GM18498 (cell line): ENCODE data around the gene BRD1.

ENCODE experiments used
- ATAC-seq: cut with Tn5 transposase; IDR thresholded peaks from one replicate; pipeline ENCODE4 v1.9.1; 2021; ENCODE audit warnings: mild to moderate bottlenecking, moderate library complexity; ENCODE audit not compliant: unreplicated experiment

Gene BRD1

DNA sequence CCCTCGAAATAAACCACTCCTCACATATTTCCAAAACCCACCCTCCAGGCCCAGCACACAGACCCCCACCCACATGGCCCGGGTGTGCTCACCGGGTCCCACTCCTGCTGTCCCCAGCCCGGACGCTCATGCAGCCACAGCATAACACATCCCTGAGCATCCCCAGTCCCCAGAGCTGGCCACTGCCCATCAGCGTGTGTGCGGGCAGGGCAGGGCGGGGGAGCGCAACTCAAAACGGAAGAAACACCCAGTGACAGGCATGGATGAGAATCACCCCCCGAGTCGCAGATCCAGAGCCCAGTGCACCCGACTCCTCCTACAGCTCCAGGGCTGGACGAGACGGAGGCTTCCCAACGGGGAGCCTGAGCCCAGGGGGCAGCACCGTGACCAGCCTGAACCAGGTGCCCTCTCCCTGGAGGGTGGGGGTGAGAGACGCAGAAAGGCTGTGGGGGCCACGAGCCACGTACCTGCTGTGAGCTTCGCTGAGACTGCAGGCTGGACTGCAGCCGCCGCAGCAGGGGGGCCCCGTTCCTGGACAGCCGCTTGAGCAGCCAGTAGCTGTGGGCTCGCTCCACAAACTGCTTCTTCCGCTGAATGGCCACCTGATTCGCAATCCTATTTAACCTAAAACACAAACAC is 23.8 kb downstream of the BRD1 start:
- ATAC-seq: no peak

DNA sequence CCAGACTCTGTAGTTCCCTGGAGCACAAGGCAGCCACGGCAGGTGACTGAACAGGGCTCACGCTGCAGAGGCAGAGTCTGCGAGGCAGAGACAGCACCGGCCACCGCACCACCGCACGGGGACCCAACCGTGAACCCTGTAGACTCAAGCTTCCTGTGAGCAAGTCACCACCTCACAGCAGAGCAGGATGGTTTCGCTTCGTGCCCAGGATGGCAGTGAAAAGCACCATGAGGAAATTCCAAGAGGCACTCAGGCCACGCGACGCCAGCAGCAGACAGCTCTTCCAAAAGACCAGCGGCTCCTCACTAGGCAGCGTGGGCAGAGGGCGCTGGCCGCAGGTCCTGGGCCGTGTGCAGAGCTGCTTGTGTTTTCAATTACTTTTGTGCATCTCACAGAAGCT is 24.5 kb downstream of the BRD1 start:
- ATAC-seq: no peak

GRCh38 chr22:49801391-49802060 is 26.1 kb downstream of the BRD1 start:
- no peak for ATAC-seq

DNA sequence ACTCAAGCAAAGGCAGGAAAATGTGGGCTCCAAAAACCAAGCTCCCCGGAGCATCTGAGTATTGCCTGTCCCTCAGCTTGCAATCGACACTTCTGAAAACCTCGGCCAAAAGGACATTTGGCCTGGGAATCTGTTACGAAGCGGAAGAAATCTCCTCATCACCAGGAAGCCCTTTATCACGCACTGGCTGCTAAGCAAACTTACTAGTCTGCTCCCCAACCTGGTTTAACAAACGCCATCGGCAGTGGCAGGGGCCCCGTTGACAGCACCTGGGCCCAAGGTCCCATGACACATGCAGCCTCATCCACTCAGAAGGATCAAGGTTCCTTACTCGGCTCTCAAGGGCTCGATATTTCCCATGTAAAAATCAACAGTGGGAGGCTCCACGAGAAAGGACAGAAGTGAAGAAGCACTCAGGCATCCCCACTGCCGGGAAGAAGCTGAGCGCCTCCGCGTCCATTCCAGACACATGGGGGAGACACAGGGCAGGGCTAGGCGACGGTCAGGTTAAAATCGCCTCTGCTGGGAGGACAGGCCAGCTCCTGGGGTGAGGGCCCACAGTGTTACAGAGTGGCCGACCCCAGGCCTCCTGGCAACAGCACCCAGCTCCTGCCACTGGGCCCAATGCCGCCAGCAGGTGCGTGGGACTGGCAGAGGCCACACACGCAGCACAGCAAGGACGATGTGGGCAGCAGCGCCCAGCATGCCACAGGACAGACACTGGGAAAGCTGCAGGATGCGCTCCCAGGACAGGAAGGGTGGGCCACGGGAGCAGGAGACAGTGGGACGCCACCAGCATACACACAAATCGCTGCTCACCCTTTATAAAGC is 27.1 kb downstream of the BRD1 start:
- no peak for ATAC-seq

DNA sequence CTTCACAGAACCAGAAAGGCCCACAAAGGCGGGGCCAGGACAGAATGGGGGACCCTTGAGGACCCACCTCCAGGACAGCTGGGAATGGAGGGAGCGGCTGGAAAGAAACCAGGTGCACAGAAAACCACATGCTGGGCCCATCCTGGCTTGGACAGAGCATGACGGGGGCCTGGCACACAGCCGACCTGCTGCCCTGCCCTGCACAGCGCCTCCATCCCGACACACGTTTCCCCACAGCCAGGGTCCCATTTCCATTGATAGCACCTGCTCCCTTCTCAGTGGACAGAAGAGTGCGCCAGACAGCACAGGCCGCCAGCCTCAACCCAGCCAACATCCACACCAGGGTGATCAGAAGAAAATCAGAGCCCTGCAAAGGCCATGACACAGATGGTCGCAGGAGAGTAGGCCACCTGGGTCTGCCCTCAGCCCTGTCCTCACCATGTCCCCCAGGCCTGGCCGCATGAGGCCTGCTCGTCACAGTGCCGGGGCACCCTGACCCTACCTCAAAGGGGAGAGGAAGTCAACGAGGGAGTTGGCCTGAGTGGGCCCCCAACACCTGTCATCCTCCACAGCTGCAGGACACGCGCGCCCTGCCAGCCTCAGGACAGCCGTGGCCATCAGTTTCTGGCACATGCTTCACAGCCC is 28.1 kb downstream of the BRD1 start:
- no peak for ATAC-seq

- no peak for ATAC-seq
Observed at GRCh38 chr22:49798486-49799151, 29.1 kb downstream of the BRD1 start.

DNA sequence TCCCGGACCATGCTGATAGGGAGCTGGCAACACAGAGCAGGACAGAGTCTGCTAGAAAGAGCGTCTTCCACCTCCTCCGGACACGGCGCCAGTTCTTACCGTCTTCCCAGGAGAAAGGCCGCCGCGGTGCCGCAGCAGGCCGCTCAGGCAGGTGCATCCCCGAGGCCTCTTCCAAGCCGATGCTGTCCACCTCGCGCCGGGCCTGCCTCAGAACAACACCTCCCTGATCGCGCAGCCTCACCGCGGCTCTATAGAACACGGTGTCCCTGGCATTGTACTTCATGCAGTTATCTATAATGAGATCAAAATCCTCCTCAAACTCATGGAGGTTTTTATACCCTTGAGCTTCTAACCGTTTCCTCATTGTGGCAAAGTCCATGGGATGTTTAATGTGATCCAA is 30.0 kb downstream of the BRD1 start:
- ATAC-seq: no peak

DNA sequence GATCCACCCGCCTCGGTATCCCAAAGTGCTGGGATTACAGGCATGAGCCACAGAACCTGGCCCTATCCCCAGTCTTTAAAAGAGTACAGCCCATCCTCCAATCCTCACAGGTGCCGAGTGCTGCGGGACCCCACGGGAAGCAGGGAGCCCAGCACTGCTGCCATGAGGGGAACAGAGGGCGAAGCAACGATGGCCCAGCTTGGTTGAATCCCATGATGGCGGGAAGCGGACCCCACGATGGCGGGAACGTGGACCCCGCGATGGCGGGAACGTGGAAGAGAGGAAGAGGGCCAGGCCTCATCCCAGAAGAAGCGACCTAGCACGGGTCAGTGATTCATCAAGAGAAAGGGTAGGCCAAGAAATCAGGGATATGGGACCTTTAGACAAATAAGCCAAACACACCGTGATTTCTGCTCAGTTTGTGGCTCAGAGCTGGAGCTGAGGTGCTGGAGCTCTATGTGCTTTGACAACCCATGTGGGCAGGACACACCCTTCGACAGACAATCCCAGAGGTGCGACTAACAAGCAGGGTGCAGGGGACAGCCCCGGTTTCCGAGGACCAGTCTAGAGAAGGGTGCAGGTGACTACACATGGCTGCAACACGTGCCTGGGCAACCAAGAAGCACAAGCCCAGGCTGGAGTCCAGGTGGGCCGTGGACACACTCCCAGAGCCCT is 30.9 kb downstream of the BRD1 start:
- no peak for ATAC-seq

DNA sequence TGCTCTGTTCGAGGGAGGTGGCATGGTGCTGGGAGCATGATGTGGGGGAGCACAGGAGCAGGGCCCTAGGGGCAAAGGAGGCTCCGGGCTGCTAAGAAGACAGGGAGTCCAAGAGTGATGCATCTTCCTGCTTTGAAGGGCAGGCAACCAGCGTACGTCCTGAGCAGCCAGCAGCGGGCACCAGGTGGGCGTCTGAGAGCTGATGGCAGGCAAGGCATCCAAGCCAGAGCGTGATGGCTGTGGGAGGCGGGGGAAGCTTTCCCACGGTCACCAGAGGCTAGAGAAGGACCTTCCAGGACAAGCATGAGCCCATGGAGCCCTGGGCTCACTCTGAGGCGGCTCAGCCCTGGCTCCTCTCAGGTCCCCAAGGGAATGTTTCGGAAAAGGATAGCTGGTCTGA is 32.2 kb downstream of the BRD1 start:
- ATAC-seq: no peak

GRCh38 chr22:49793871-49794270 is 33.8 kb downstream of the BRD1 start:
- ATAC-seq: no peak

GRCh38 chr22:49793296-49793695 is 34.4 kb downstream of the BRD1 start:
- ATAC-seq: no peak

- ATAC-seq: no peak
Observed at GRCh38 chr22:49792107-49792506, 35.6 kb downstream of the BRD1 start.

- no peak for ATAC-seq
Observed at GRCh38 chr22:49791682-49792081, 36.0 kb downstream of the BRD1 start.

GRCh38 chr22:49790912-49791311 is 36.8 kb downstream of the BRD1 start:
- no peak for ATAC-seq

DNA sequence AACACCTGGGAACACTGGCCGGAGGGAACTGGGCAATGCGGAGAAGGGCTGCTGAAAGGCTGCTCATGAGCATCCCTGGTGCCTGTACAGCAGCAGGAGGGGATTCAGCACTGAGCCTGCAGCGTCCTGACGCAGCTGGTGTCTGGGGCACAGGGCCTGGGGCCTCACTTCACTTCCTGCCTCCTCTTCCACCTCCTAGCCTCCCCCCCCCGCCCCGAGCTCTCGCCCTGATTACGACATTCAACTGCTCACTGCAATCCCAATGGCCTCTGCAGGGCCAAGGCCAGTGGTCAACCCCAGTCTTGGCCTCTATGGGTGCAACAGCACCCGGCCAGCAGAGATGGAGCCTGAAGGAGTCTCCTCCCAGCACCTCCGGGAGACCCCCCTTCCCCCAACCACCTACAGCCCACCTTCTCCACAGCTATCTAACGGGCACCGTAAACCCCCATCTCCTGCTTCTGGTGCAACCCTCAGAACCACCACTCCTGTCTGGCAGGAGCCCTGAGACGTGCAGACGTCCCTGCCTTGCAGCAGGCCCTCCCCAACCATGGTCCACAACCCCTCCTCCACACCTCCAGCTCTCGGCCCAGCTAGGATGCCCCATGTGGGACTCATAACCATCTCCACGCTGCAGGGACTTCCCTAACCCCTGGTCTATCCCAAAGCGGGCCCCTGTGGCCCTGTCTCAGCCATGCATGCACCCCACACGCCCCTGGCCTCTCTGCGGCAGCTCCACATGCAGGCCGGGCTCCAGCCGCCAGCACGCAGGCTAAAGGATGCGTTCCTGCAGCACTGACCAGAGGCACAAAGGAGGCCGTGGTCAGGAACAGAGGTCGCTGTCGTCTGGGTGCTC is 38.2 kb downstream of the BRD1 start:
- ATAC-seq: no peak

- no peak for ATAC-seq
Observed at GRCh38 chr22:49788504-49788903, 39.2 kb downstream of the BRD1 start.

DNA sequence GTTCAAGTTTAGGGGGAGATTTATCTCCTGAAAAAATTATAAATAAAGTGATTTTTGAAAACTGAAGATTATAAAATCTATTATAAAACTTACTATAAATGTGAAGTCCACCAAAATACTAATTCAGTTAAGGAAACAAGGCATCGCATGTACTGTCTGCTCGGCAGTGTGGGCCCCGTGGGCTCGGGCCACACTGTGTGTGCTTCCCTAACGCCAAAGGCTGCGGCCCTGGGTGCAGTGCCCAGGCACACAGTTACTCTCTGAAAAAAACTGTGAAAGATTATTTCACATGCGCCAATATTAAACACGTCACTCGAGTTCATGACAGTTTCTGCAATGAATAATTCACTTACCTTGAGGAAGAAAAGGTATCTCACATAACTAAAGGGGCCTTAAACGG is 39.8 kb downstream of the BRD1 start:
- ATAC-seq: no peak

- ATAC-seq: no peak
Observed at GRCh38 chr22:49786976-49787706, 40.5 kb downstream of the BRD1 start.
